Activated naive CD4-positive, alpha-beta T cell treated with anti-CD3 and anti-CD28 coated beads, Interleukin-2, amount 50 U/mL, for 24 hours (primary cell): ENCODE measurements around the gene APBB2.
"Not testable (repeated sequence)": the region's sequence is repeated elsewhere in the genome, so short reads cannot be mapped to it uniquely, and the experiment has no call there.

Source experiments
- H3K27ac Mint-ChIP-seq: one replicate; pipeline ENCODE4 v1.8.0; 2021; ENCODE audit warnings: mild to moderate bottlenecking, mixed read lengths
- H3K27me3 Mint-ChIP-seq: one replicate; pipeline ENCODE4 v1.8.0; 2021; ENCODE audit warnings: mixed read lengths
- H3K36me3 Mint-ChIP-seq: one replicate; pipeline ENCODE4 v1.8.0; 2021; ENCODE audit warnings: mixed read lengths
- H3K4me1 Mint-ChIP-seq: one replicate; pipeline ENCODE4 v1.8.0; 2021; ENCODE audit warnings: mixed read lengths
- H3K4me3 Mint-ChIP-seq: one replicate; pipeline ENCODE4 v1.8.0; 2021; ENCODE audit warnings: mild to moderate bottlenecking, mixed read lengths
- H3K9me3 Mint-ChIP-seq: one replicate; pipeline ENCODE4 v1.8.0; 2021; ENCODE audit warnings: mixed read lengths

APBB2 gene

GRCh38 chr4:40923316-40924095, 290.8 kb downstream of the APBB2 start:
- Mint-ChIP-seq H3K9me3 (no peaks in the 10 kb centered on the region), H3K27ac (no peak overlapping the region), H3K4me3 (no peak overlapping the region), H3K36me3 (no peaks in the 10 kb centered on the region), H3K4me1 (peaks cover 21% of the 10 kb centered on the region), H3K27me3 (peaks cover 6% of the 10 kb centered on the region)

- not testable (repeated sequence) for H3K9me3 Mint-ChIP-seq, H3K4me3 Mint-ChIP-seq, H3K27me3 Mint-ChIP-seq, H3K27ac Mint-ChIP-seq, H3K36me3 Mint-ChIP-seq
- H3K4me1 Mint-ChIP-seq, result peaks cover 17% of the 10 kb centered on the region
These were observed 294.4 kb downstream of the APBB2 start for GRCh38 chr4:40919976-40920375.

DNA sequence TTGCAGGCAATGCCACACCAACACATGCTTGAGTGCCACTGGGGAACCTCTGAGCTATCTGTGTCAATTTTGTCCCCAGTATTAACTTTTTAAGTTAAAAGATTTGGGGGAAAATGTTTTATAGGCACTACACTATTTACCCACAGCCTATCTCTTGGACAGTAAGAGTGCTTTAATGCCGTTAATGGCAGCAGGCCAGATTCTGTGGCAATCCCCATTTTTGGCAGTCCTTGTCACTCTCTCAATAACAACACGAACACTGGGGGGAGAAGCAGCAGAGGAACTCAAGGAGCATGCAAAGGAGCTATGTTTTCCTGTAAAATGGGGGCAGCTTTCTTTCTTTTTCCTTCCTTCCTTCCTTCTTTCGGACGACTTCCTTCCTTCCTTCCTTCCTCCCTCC, 296.0 kb downstream of the APBB2 start:
- Mint-ChIP-seq H3K36me3 (no peaks in the 10 kb centered on the region), H3K4me1 (peaks cover 13% of the 10 kb centered on the region), H3K9me3 (no peaks in the 10 kb centered on the region), H3K4me3 (no peak overlapping the region), H3K27me3 (no peaks in the 10 kb centered on the region), H3K27ac (no peak overlapping the region)

- Mint-ChIP-seq H3K27me3 (no peaks in the 10 kb centered on the region), H3K27ac (no peak overlapping the region), H3K9me3 (no peaks in the 10 kb centered on the region), H3K4me1 (peaks cover 13% of the 10 kb centered on the region), H3K36me3 (no peaks in the 10 kb centered on the region), H3K4me3 (no peak overlapping the region)
These were observed 297.5 kb downstream of the APBB2 start for GRCh38 chr4:40916880-40917279.

DNA sequence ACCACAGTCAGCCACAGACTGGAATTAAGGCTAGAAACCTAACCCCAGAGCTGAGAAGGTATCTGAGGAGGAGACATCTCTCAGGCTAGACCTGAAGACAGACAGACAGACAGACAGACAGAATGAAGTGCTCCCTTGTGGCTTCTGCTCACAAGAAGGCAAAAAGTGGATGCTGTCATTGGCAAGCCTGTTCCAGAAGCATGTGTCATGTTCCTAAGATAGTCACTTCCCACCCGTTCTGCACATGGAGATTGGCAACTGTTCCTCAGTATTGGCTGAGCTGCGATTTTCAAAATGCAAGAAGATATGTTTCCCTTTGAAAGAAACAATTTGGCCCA, 298.2 kb downstream of the APBB2 start:
- H3K36me3 Mint-ChIP-seq, result no peaks in the 10 kb centered on the region
- H3K4me3 Mint-ChIP-seq, result no peak overlapping the region
- H3K4me1 Mint-ChIP-seq, result peaks cover 13% of the 10 kb centered on the region
- H3K9me3 Mint-ChIP-seq, result no peaks in the 10 kb centered on the region
- no peaks in the 10 kb centered on the region for H3K27me3 Mint-ChIP-seq
- H3K27ac Mint-ChIP-seq, result peak overlapping the region; percentile 48

- peak overlapping the region; percentile 72 for H3K27ac Mint-ChIP-seq
- no peaks in the 10 kb centered on the region for H3K27me3 Mint-ChIP-seq
- H3K4me1 Mint-ChIP-seq, result peaks cover 13% of the 10 kb centered on the region
- H3K9me3 Mint-ChIP-seq, result no peaks in the 10 kb centered on the region
- H3K4me3 Mint-ChIP-seq, result no peak overlapping the region
- H3K36me3 Mint-ChIP-seq, result no peaks in the 10 kb centered on the region
These were observed 298.8 kb downstream of the APBB2 start for GRCh38 chr4:40915318-40916217.

- no peak overlapping the region for H3K4me3 Mint-ChIP-seq
- peaks cover 30% of the 10 kb centered on the region for H3K4me1 Mint-ChIP-seq
- H3K9me3 Mint-ChIP-seq, result no peaks in the 10 kb centered on the region
- H3K36me3 Mint-ChIP-seq, result no peaks in the 10 kb centered on the region
- H3K27me3 Mint-ChIP-seq, result no peaks in the 10 kb centered on the region
- H3K27ac Mint-ChIP-seq, result peak overlapping the region; percentile 79
These were observed 301.7 kb downstream of the APBB2 start for GRCh38 chr4:40912460-40913184.

DNA sequence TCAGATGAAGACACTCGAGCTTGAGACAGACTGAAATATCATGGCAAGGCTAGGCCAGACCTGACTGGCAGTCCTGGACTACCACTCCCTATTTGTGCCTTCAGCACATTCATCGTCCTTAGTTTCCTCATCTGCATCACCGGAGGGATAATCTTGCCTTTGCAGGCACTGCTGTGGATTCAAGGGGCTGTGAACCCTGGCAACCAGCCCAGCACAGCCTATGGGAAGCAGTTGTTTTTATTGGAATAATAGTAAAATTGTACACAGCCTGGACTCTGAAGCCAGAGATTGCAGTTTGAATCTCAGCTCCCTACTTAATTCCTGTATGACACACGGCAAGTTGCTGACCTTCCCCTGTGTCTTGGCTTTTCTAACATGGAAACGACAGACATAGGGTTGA, 303.6 kb downstream of the APBB2 start:
- H3K9me3 Mint-ChIP-seq, result no peaks in the 10 kb centered on the region
- no peak overlapping the region for H3K4me3 Mint-ChIP-seq
- no peaks in the 10 kb centered on the region for H3K27me3 Mint-ChIP-seq
- peaks cover 33% of the 10 kb centered on the region for H3K4me1 Mint-ChIP-seq
- H3K36me3 Mint-ChIP-seq, result no peaks in the 10 kb centered on the region
- H3K27ac Mint-ChIP-seq, result peak overlapping the region; percentile 97

- no peaks in the 10 kb centered on the region for H3K27me3 Mint-ChIP-seq
- H3K9me3 Mint-ChIP-seq, result no peaks in the 10 kb centered on the region
- H3K27ac Mint-ChIP-seq, result peak overlapping the region; percentile 97
- peaks cover 27% of the 10 kb centered on the region for H3K4me1 Mint-ChIP-seq
- H3K36me3 Mint-ChIP-seq, result no peaks in the 10 kb centered on the region
- peak overlapping the region; percentile 58 for H3K4me3 Mint-ChIP-seq
These were observed 304.9 kb downstream of the APBB2 start for GRCh38 chr4:40909363-40909876.

- no peaks in the 10 kb centered on the region for H3K27me3 Mint-ChIP-seq
- H3K9me3 Mint-ChIP-seq, result no peaks in the 10 kb centered on the region
- H3K4me1 Mint-ChIP-seq, result peaks cover 27% of the 10 kb centered on the region
- peak overlapping the region; percentile 58 for H3K4me3 Mint-ChIP-seq
- peak overlapping the region; percentile 97 for H3K27ac Mint-ChIP-seq
- no peaks in the 10 kb centered on the region for H3K36me3 Mint-ChIP-seq
These were observed 305.5 kb downstream of the APBB2 start for GRCh38 chr4:40908702-40909362.

DNA sequence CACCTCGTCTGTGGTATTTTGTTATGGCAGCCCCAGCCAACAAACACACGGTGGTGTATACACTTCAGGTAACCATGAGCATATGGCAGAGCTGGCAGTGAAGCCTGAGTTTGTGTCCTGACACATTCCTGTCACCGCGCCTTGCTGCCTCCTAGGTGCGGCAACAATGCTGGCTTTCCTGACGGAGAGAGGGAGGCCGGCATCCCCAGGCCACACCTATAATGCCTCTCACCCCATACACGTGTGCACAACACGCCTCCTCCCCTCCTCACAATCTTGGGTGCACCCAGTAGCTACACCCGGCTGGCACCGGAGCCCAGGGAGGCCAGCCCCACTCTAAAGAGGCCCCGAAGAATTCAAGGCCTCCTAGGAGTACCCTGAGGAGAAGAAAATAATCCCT, 306.0 kb downstream of the APBB2 start:
- Mint-ChIP-seq H3K36me3 (no peaks in the 10 kb centered on the region), H3K4me1 (peaks cover 27% of the 10 kb centered on the region), H3K27me3 (no peaks in the 10 kb centered on the region), H3K27ac (peak overlapping the region; percentile 97), H3K4me3 (no peak overlapping the region), H3K9me3 (no peaks in the 10 kb centered on the region)

- Mint-ChIP-seq H3K4me1 (peaks cover 27% of the 10 kb centered on the region), H3K27me3 (no peaks in the 10 kb centered on the region), H3K9me3 (no peaks in the 10 kb centered on the region), H3K36me3 (no peaks in the 10 kb centered on the region), H3K4me3 (no peak overlapping the region), H3K27ac (peak overlapping the region; percentile 88)
These were observed 308.9 kb downstream of the APBB2 start for GRCh38 chr4:40905414-40905813.

DNA sequence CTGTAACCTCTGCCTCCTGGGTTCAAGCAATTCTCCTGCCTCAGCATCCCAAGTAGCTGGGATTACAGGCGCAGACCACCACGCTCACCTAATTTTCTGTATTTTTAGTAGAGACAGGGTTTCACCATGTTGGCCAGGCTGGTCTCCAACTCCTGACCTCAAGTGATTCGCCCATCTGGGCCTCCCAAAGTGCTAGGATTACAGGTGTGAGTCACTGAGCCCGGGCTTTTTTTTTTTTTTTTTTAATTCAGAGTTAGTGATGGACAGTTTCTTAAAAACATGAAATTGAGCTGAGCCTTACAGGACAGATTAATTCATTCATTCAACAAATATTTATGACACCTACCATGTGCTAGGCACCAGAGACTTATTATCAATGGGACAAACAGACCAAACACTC, 313.8 kb downstream of the APBB2 start:
- H3K36me3 Mint-ChIP-seq, H3K4me1 Mint-ChIP-seq, H3K4me3 Mint-ChIP-seq, H3K27ac Mint-ChIP-seq, H3K27me3 Mint-ChIP-seq, H3K9me3 Mint-ChIP-seq: not testable (repeated sequence)

GRCh38 chr4:40897557-40898203, 316.7 kb downstream of the APBB2 start:
- Mint-ChIP-seq H3K27ac (peak overlapping the region; percentile 87), H3K36me3 (no peaks in the 10 kb centered on the region), H3K9me3 (no peaks in the 10 kb centered on the region), H3K4me3 (peak overlapping the region; percentile 81), H3K4me1 (peaks cover 6% of the 10 kb centered on the region), H3K27me3 (no peaks in the 10 kb centered on the region)

DNA sequence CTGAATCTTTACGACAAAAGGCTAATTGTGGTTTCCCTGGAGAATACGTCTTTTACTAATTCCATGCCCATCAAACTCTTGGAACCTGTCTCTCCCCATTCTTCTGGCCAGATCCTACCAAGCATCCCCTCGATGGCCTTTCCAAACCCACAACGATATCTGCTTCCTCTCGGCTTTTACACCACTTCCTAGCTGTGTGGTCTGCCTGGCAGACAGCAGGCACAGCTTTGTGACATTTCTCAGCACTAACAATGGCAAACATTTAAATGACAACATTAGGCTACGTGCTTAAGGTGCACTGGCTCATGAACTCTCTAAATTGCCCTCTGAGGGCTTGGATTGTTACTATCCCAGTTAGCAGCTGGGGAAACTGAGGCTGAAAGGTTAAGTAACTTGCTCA, 323.6 kb downstream of the APBB2 start:
- no peaks in the 10 kb centered on the region for H3K27me3 Mint-ChIP-seq
- H3K9me3 Mint-ChIP-seq, result no peaks in the 10 kb centered on the region

More for the DNA sequence above, 323.6 kb downstream of the APBB2 start:
- Mint-ChIP-seq H3K4me3 (no peak overlapping the region), H3K4me1 (no peaks in the 10 kb centered on the region), H3K27ac (no peak overlapping the region), H3K36me3 (no peaks in the 10 kb centered on the region)
